ENCODE results near the gene SPDYE2. TPM values are rescaled to one million over a fixed set of nuclear protein-coding genes. Genes with fewer than 3 reads are reported as not detected.
"Not testable (repeated sequence)": the region's sequence is repeated elsewhere in the genome, so short reads cannot be mapped to it uniquely, and the experiment has no call there.

SPDYE2 gene
- total RNA-seq, 2 donors from 2014 or later, result not detected

DNA sequence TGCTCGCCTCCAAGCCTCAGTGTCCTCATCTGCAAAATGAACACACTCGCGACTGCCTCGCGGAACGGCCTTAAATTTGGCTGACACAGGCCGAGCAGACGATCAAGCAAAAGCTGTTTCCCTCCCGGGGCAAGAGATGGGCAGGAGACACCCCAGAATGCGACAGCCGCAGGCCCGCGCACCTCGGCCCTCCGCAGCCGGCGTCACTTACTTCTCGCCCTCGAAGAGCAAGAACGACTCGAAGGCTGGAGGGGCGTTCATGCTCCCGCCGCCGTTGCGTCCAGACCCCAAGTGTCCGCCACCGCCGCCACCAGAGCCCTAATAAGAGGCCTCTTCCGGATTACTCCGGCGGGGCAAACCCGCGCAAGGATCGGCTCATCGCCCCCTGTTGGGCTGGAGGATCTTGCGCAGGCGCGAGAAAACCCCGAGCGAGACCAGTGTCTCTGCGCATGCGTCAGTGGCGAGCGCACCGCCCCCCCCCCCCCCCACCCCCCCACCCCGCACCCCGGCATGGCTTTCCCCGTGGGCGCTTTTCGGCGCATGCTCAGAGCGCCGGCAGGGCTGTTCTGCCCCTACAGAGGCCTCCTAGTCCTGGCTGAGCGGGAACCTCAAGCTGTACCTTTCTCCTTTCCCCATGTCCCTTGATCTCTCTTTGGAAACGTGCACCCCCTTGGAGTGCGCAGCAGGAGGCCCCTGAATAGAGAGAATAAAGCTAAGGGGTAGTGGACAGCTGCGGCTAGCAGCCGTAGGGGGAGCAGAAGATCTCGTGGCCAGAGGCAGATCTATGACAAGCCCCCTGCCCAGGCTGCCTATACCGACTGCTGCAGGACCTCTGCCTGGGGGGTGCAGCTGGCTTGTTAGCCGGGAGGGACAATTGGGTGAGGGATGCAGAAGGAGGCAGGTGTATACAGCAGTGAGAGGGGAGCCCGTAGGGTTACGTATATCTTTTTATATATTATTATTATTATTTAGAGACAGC, 21.5 kb downstream of the SPDYE2 start, which contains the start of gene POLR2J3:
Gene POLR2J3 (minus strand): TSS at position 323 of the 979 bp plus-strand sequence. CDS start 62 bp downstream, at position 261.
- not testable (repeated sequence) for H3K27me3 ChIP-seq (ENCODE audit: control insufficient read depth, insufficient read depth, low read length, poor library complexity, severe bottlenecking); H3K36me3 ChIP-seq (ENCODE audit: control insufficient read depth, insufficient read depth, low read length); H3K4me1 Mint-ChIP-seq; H3K27ac Mint-ChIP-seq; H3K27ac ChIP-seq (ENCODE audit: low read depth, low read length); H3K27me3 Mint-ChIP-seq (ENCODE audit: insufficient read depth); H3K9me3 ChIP-seq (ENCODE audit: control insufficient read depth, low read length); H3K36me3 Mint-ChIP-seq (ENCODE audit: low read depth); H3K9me3 Mint-ChIP-seq; H3K4me1 ChIP-seq (ENCODE audit: control insufficient read depth, insufficient read depth, low read length)
- Histone ChIP-seq H3K4me3 (ENCODE audit: low read length) (peak within 1 kb of the TSS; percentile 81), H3K9ac (ENCODE audit: extremely low read depth, low read length, poor library complexity, severe bottlenecking) (peak within 1 kb of the TSS; percentile 60)
- TF ChIP-seq, protein P1, sequence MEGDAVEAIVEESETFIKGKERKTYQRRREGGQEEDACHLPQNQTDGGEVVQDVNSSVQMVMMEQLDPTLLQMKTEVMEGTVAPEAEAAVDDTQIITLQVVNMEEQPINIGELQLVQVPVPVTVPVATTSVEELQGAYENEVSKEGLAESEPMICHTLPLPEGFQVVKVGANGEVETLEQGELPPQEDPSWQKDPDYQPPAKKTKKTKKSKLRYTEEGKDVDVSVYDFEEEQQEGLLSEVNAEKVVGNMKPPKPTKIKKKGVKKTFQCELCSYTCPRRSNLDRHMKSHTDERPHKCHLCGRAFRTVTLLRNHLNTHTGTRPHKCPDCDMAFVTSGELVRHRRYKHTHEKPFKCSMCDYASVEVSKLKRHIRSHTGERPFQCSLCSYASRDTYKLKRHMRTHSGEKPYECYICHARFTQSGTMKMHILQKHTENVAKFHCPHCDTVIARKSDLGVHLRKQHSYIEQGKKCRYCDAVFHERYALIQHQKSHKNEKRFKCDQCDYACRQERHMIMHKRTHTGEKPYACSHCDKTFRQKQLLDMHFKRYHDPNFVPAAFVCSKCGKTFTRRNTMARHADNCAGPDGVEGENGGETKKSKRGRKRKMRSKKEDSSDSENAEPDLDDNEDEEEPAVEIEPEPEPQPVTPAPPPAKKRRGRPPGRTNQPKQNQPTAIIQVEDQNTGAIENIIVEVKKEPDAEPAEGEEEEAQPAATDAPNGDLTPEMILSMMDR (conservative IDR thresholded peaks at IDR 0.05), result peak; percentile 63
- peak; percentile 94 for DNase-seq
- WGBS, 2 experiments (ENCODE audit: insufficient coverage in 1 of 2, insufficient read length in 1 of 2), result 0% methylated on average over 11 to 36 of the region's 64 CpGs
- peak within 1 kb of the TSS; percentile 51 for H3K4me3 Mint-ChIP-seq

DNA sequence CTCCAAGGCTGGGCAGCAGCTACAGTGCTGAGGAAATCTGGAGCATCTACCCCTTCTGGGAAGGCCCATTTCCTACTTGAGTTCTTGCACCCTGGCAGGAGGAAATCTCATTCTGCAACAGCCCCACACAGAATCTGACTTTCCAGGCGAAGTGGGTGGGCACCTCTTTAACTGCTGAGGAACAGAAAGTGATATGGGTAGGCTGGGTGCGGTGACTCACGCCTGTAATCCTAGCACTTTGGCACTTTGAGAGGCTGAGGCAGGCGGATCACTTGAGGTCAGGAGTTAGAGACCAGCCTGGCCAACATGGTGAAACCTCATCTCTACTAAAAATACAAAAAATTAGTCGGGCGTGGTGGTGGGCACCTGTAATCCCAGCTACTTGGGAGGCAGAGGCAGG, 23.6 kb downstream of the SPDYE2 start:
- H3K27me3 Mint-ChIP-seq (ENCODE audit: insufficient read depth); H3K9me3 Mint-ChIP-seq: not testable (repeated sequence)
- no CpG with 5 or more reads among the region's 6 CpGs for WGBS, 2 experiments (ENCODE audit: insufficient coverage in 1 of 2, insufficient read length in 1 of 2)

DNA sequence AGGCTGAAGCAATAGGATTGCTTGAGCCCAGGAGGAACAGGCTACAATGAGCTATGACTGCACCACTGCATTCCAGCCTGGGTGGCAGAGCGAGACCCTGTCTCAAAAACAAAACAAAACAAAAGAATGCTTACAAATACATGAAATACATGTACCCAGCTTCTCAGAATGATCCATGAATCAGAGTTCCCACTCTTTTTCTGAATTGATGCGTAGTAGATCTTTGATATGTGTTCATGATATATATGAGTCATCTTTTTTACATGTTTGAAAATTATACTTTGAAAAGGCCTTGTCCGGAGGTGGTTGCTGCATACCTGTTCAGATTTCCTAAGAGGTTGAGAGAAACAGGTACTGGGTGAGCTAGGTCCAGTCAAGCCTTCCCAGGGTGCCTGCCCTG, 25.3 kb downstream of the SPDYE2 start:
- H3K4me3 ChIP-seq (ENCODE audit: low read length); H3K27me3 ChIP-seq (ENCODE audit: control insufficient read depth, insufficient read depth, low read length, poor library complexity, severe bottlenecking); H3K27ac ChIP-seq (ENCODE audit: low read depth, low read length); H3K36me3 Mint-ChIP-seq (ENCODE audit: low read depth); H3K4me1 Mint-ChIP-seq; H3K36me3 ChIP-seq (ENCODE audit: control insufficient read depth, insufficient read depth, low read length); H3K4me1 ChIP-seq (ENCODE audit: control insufficient read depth, insufficient read depth, low read length); H3K27me3 Mint-ChIP-seq (ENCODE audit: insufficient read depth); DNase-seq; H3K9me3 Mint-ChIP-seq; H3K9ac ChIP-seq (ENCODE audit: extremely low read depth, low read length, poor library complexity, severe bottlenecking); H3K9me3 ChIP-seq (ENCODE audit: control insufficient read depth, low read length); H3K4me3 Mint-ChIP-seq; H3K27ac Mint-ChIP-seq: not testable (repeated sequence)
- WGBS, 2 experiments (ENCODE audit: insufficient coverage in 1 of 2, insufficient read length in 1 of 2), result no CpG with 5 or more reads among the region's 3 CpGs

More for the DNA sequence above, 23.6 kb downstream of the SPDYE2 start:
- H3K27me3 ChIP-seq (ENCODE audit: control insufficient read depth, insufficient read depth, low read length, poor library complexity, severe bottlenecking); H3K4me1 Mint-ChIP-seq; H3K36me3 ChIP-seq (ENCODE audit: control insufficient read depth, insufficient read depth, low read length); H3K27ac Mint-ChIP-seq; H3K27ac ChIP-seq (ENCODE audit: low read depth, low read length); H3K36me3 Mint-ChIP-seq (ENCODE audit: low read depth); H3K9ac ChIP-seq (ENCODE audit: extremely low read depth, low read length, poor library complexity, severe bottlenecking); H3K4me3 Mint-ChIP-seq; H3K4me1 ChIP-seq (ENCODE audit: control insufficient read depth, insufficient read depth, low read length); H3K9me3 ChIP-seq (ENCODE audit: control insufficient read depth, low read length); H3K4me3 ChIP-seq (ENCODE audit: low read length); DNase-seq: not testable (repeated sequence)

DNA sequence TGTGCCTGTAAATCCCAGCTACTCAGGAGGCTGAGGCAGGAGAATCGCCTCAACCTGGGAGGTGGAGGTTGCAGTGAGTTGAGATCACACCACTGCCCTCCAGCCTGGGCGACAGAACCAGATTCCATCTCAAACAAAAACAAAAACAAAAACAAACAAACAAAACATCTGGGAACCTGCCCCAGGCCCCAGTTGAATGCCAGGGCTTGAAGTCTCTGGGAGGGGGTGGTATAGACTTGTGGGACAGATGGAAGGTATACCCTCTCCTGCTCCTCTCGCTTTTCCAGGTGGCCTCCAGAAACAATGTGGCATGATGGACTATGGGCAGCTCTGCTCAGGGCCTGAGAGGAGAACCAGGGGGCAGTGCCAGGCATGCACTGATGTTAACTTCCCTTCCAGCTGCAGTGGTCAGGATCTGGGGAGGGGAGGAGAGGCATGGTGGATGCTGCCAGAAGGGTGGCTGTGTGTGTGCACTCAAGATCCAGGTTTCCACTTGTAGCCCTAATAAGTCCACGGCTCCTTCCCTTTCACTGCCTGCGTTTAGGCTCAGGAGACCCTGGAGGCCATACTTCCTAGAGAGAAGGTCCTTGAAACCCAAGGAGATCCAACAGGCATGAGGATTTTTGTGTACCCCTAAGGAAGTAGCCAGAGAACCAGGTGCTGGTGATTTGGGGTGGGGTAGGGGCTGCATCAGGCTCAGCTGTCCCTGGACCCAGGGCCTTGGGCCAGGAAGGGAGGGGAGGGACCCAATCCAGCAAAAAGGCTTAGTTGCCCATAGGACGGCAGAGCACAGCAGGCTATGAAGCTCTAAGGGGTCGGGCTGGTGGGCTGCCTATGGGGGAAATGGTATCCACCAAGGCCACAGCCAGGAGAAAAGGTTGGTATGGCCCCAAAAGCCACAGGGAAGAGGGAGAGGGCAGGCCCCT, 26.6 kb downstream of the SPDYE2 start:
- H3K27me3 Mint-ChIP-seq (ENCODE audit: insufficient read depth); H3K9ac ChIP-seq (ENCODE audit: extremely low read depth, low read length, poor library complexity, severe bottlenecking); H3K4me1 ChIP-seq (ENCODE audit: control insufficient read depth, insufficient read depth, low read length); H3K36me3 Mint-ChIP-seq (ENCODE audit: low read depth); H3K4me1 Mint-ChIP-seq; H3K9me3 Mint-ChIP-seq; H3K27ac ChIP-seq (ENCODE audit: low read depth, low read length); H3K4me3 ChIP-seq (ENCODE audit: low read length); H3K27me3 ChIP-seq (ENCODE audit: control insufficient read depth, insufficient read depth, low read length, poor library complexity, severe bottlenecking); H3K9me3 ChIP-seq (ENCODE audit: control insufficient read depth, low read length); H3K36me3 ChIP-seq (ENCODE audit: control insufficient read depth, insufficient read depth, low read length); H3K27ac Mint-ChIP-seq; H3K4me3 Mint-ChIP-seq: not testable (repeated sequence)
- 85% methylated on average over 5 of the region's 7 CpGs; no CpG with 5 or more reads in 1 of the 2 experiments for WGBS, 2 experiments (ENCODE audit: insufficient coverage in 1 of 2, insufficient read length in 1 of 2)
- peak; percentile 10 for DNase-seq

DNA sequence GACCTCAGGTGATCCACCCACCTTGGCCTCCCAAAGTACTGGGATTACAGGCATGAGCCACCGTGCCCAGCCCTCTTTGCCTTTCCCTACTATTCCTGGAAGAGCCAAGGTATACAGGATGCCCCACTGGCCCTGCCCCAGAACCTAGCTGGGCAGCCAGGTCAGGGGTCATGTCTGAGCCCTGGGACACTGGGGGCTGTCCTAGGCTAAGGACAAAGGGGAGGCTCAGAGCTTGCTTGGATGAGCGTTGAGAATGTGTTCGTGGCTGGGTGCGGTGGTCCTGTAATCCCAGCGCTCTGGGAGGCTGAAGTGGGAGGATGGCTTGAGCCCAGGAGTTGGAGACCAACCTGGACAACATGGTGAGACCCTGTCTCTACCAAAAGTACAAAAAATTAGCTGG, 27.5 kb downstream of the SPDYE2 start:
- H3K4me1 Mint-ChIP-seq; H3K9ac ChIP-seq (ENCODE audit: extremely low read depth, low read length, poor library complexity, severe bottlenecking): not testable (repeated sequence)
- no CpG with 5 or more reads among the region's 5 CpGs for WGBS, 2 experiments (ENCODE audit: insufficient coverage in 1 of 2, insufficient read length in 1 of 2)

DNA sequence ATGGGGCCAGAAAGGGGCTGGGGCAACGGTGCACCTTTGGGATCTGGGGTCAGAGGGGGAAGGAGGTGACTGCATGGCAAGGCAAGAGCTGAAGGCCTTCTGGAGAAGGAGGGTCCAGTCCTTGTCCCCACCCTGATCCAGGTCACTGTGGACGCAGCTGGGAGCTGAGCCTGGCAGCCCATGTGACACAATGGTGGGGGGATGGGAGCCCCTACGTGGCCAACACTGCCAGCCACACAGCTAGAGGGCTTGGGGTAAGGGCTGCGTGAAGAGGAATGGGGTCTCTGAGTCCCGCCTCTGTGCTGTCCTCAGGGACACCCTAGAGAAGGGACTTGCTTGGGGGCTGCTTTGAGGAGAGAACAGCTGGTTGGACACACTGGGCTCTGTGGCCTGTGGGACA, 30.7 kb downstream of the SPDYE2 start:
- H3K36me3 ChIP-seq (ENCODE audit: control insufficient read depth, insufficient read depth, low read length); H3K4me1 ChIP-seq (ENCODE audit: control insufficient read depth, insufficient read depth, low read length); DNase-seq; H3K36me3 Mint-ChIP-seq (ENCODE audit: low read depth); H3K27ac Mint-ChIP-seq; H3K9me3 Mint-ChIP-seq; H3K27ac ChIP-seq (ENCODE audit: low read depth, low read length); H3K4me3 ChIP-seq (ENCODE audit: low read length); H3K9ac ChIP-seq (ENCODE audit: extremely low read depth, low read length, poor library complexity, severe bottlenecking); H3K9me3 ChIP-seq (ENCODE audit: control insufficient read depth, low read length); H3K27me3 ChIP-seq (ENCODE audit: control insufficient read depth, insufficient read depth, low read length, poor library complexity, severe bottlenecking); H3K27me3 Mint-ChIP-seq (ENCODE audit: insufficient read depth); H3K4me3 Mint-ChIP-seq; H3K4me1 Mint-ChIP-seq: not testable (repeated sequence)
- no CpG with 5 or more reads among the region's 5 CpGs for WGBS, 2 experiments (ENCODE audit: insufficient coverage in 1 of 2, insufficient read length in 1 of 2)

More for the DNA sequence above, 27.5 kb downstream of the SPDYE2 start:
- not testable (repeated sequence) for H3K36me3 ChIP-seq (ENCODE audit: control insufficient read depth, insufficient read depth, low read length); H3K4me1 ChIP-seq (ENCODE audit: control insufficient read depth, insufficient read depth, low read length); H3K9me3 ChIP-seq (ENCODE audit: control insufficient read depth, low read length); H3K4me3 ChIP-seq (ENCODE audit: low read length); DNase-seq; H3K9me3 Mint-ChIP-seq; H3K27me3 Mint-ChIP-seq (ENCODE audit: insufficient read depth); H3K27ac Mint-ChIP-seq; H3K27ac ChIP-seq (ENCODE audit: low read depth, low read length); H3K4me3 Mint-ChIP-seq; H3K27me3 ChIP-seq (ENCODE audit: control insufficient read depth, insufficient read depth, low read length, poor library complexity, severe bottlenecking); H3K36me3 Mint-ChIP-seq (ENCODE audit: low read depth)
